SK-N-MC (cell line): ENCODE measurements around the gene BAHD1.

Experiments used
- EZH2 ChIP-seq: fragments of 200-600 bp; sonication (generic); IDR thresholded peaks from one replicate; pipeline ENCODE4 v1.6.1; 2017; ENCODE audit warnings: antibody characterized with exemption
- FOXP2 ChIP-seq: optimal IDR thresholded peaks from 2 replicates; pipeline ENCODE3; 2011; ENCODE audit warnings: mild to moderate bottlenecking, moderate library complexity; ENCODE audit not compliant: insufficient read depth; ENCODE audit errors: extremely low read length, control extremely low read depth
- POLR2AphosphoS5 ChIP-seq: IDR thresholded peaks from 2 replicates; pipeline ENCODE4 v1.6.1; 2012; ENCODE audit warnings: mild to moderate bottlenecking, low read depth, low read length, borderline replicate concordance

GRCh38 chr15:40463886-40464545 is 23.3 kb downstream of the BAHD1 start:
- TF ChIP-seq FOXP2 (no peak), POLR2AphosphoS5 (no peak), EZH2 (no peak)
